Skin epidermis (tissue), 12 donors: ENCODE data around the gene TRDN.
"Not testable (repeated sequence)": the region's sequence is repeated elsewhere in the genome, so short reads cannot be mapped to it uniquely, and the experiment has no call there.

Experiments used
- H3K27ac ChIP-seq, 21 experiments: fragments of 200-600 bp; sonication (generic) in 11 of 21; one replicate each; pipeline ENCODE4 v1.5.0; 2020; ENCODE audit warnings: mild to moderate bottlenecking in 3 of 21, inconsistent platforms in 2 of 21, moderate library complexity in 2 of 21
- H3K4me3 ChIP-seq, 7 experiments: fragments of 200-600 bp; sonication (generic) in 2 of 7; one replicate each; pipeline ENCODE4 v1.5.0; 2020; ENCODE audit warnings: inconsistent platforms in 2 of 7, mild to moderate bottlenecking in 2 of 7, moderate library complexity in 1 of 7

The TRDN gene

DNA sequence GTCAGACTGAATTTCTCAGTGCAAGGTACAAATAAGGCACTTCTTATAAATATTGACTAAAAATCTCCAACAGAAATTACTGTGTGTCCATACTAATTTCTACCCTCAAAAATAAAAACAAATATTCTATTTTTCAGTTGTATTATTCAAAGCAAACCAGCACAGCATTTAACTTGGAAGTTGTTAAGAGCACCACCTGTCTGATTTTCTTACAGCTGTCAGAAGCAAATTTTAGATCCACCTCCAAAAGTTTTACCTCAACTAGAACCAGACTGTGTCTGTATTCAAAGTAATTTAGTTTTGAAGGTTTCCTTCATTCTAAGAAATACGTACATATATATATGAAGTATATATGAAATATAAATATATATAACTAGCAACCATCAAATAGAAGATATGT is 1.2 kb downstream of the TRDN start:
- Histone ChIP-seq H3K27ac (no peak overlapping the region), H3K4me3 (no peak overlapping the region)

DNA sequence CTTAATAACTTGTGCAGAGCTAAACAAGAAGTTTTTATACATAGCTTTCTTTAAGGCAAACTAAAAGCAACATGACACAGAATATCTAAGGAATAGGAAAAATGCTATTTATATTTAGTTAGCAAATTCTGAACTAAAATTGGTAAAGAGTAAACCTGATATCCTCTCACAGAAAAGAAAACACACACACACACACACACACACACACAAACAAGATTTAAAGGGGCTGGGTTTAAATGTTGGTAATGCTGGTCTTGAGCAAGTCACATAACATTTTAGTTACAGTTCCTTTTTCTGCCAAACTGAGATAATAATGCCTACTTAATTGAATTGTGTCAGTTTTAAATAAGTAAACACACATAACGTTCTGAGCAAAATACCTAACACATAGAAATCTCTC is 1.6 kb downstream of the TRDN start:
- no peak overlapping the region for H3K4me3 ChIP-seq

DNA sequence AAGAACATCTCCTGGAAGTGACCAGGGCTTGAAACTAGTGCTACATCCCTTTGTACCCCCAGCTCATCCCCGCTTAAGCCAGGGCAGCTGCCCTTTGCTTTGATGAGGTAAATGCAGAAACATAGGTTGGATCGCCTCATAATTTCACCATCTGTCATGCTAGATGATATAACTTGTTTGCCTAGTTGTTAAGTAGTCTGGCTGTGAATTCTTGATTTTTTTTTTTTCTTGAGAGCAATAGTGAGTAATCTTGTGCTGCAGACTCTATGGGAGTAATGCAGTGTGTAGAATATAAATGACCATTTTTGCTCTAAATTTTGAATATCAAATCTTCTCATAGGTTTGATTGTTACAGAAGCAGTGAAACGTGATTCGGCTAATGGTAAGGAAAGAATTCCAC is 4.1 kb downstream of the TRDN start:
- Histone ChIP-seq H3K4me3 (no peak overlapping the region), H3K27ac (no peak overlapping the region)

More for the DNA sequence above, 1.6 kb downstream of the TRDN start:
- H3K27ac ChIP-seq: no peak overlapping the region

DNA sequence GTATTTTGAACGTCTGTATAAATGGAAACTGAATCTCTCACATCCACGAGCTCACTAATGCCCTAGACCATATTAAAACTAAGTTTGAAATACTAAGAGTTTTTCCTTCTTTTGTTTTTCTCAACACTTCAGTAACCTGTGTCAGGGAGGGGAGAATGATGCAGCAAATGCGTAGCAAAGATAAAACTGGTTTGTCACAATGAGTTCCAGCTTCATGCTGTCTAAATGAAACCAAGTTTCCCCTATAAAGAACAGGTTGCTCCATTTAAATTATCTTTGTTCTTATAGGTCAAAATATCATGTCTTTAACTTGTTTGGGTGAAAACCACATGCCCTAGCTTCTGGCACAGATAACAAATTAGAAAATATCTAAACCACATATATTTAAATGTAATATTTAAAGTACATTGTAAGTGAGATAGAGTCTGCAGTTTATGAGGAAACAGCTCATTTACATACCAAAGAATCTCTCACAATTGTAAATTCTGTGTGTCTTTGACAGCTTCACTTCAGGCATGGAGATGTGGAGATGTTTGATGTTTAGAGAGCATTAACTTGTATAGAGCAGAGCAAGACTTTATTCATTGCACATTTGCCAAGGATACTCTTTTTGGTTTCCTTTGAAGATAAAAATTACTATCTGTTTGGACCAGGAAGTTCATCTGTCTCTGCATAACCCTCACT is 7.3 kb downstream of the TRDN start:
- H3K4me3 ChIP-seq: no peak overlapping the region

DNA sequence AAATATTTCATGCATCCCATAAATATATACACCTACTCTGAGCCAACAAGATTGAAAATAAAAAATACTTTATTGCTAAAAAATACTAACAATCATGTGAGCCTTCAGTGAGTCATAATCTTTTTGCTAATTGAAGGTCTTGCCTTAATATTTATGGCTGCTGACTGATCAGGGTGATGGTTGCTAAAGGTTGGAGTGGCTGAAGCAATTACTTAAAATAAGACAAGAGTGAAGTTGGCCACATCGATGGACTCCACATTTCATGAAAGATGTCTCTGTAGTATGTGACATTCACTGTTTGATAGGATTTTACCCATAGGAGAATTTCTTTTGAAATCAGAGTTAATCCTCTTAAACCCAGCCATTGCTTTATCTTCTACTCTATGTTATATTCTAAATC is 11.1 kb downstream of the TRDN start:
- H3K27ac ChIP-seq: no peak overlapping the region
- no peak overlapping the region for H3K4me3 ChIP-seq

More for the DNA sequence above, 7.3 kb downstream of the TRDN start:
- H3K27ac ChIP-seq: no peak overlapping the region

DNA sequence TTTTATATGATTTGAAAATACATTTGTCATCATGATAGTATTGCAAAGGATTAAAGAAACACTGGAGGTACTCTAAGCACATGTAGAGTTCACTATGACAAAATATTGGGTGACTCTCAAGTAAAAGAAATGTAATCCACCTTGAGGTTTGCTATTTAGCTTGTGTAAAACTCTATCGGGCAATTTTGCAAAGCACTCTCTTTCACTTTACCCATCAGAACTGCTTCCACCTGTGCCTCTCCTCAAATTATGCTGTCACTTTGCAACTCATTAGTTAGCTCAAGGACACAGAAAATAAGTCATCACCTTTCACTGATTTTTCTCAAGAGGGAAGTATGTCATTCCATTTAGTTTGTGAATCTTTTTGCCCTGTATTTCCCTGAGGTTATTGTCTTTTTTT is 14.0 kb downstream of the TRDN start:
- Histone ChIP-seq H3K4me3 (no peak overlapping the region), H3K27ac (no peak overlapping the region)

DNA sequence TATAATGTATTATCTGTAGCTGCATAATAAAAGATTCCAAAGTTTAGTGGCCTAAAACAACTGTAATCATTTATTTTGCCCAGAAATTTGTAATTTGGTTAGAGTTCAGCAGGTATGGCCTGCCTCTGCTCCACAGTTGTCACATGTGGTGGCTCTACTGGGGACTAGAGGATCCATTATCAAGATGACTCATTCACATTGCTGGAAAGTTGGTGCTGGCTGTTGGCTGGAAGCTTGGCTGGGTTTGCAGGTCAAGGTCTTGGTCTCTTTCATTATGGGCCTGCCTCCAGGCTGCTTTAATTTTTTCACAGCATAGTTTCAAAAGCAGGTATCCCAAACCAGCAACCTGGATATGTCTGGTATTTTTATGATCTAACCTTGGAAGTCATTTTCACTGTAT is 17.6 kb downstream of the TRDN start:
- H3K4me3 ChIP-seq: no peak overlapping the region
- H3K27ac ChIP-seq: no peak overlapping the region

DNA sequence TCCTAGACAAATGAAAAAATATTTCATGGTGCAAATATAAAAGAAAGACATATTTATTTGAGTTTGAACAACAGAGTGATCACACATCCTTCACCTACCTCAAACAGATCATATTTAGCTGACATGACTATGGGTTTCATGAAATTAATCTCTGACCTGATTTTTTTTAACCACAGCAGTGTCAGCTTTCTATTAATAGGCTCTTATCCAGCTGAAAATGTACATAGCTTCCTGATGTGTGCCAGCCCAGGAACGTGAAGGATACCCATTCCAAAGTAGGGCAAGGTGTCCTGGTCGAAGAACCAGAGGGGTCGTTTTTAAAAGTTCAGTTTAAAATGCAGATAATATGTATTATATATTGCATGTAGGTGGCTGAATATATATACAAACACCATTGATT is 19.8 kb downstream of the TRDN start:
- Histone ChIP-seq H3K27ac (no peak overlapping the region), H3K4me3 (no peak overlapping the region)

DNA sequence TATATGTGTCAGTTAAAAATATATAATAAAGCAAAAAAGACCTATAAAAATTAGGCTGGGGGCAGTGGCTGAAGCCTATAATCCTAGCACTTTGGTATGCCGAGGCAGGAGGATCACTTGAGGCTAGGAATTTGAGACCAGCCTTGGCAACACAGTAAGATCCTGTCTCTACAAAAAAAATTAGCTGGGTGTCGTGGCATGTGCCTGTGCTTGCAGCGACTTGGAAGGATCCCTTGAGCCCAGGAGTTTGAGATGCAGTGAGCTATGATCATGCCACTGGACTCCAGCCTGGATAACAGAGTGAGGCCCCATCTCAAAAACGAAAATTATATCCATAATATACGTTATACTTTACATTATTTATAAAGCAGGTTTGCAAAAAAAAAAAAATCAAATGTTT is 20.7 kb downstream of the TRDN start:
- Histone ChIP-seq H3K4me3 (no peak overlapping the region), H3K27ac (no peak overlapping the region)

DNA sequence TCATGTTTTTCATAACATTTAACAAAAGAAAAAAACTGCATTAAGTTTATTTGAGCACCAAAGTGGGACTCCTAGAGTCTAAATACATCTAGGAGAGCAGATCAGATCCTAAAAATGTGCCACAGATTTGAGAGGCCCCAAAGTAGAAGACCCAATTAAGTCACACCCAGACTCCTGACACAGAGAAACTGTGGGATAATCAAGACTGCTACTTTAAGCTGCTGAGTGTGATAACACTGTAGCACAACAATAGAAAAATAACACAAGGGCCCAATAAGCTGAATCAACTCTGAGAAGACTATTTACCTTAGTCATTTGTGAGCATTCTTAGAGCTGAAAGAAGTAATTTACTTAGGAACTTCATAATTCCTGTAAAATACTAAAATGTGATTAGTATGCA is 26.0 kb downstream of the TRDN start:
- Histone ChIP-seq H3K27ac (no peak overlapping the region), H3K4me3 (no peak overlapping the region)

DNA sequence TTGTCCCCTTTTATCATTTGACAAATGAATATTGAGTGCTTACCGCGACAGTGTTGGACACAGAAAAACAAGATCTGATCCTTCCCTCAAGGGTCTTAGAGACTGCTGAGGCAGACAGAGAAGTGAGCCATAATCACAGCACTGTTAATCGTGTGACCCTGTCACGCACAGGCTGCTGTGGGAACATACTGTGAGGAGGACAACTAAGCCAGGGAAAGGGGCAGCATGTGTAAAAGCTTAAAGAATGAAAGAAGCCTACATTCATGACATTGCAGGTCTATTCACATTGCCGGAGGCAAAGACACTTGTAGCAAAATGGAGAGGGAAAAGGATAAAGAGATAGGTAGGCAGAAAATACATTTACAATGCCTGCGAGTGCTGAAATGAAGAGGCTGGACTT is 32.7 kb downstream of the TRDN start:
- Histone ChIP-seq H3K27ac (no peak overlapping the region), H3K4me3 (no peak overlapping the region)

DNA sequence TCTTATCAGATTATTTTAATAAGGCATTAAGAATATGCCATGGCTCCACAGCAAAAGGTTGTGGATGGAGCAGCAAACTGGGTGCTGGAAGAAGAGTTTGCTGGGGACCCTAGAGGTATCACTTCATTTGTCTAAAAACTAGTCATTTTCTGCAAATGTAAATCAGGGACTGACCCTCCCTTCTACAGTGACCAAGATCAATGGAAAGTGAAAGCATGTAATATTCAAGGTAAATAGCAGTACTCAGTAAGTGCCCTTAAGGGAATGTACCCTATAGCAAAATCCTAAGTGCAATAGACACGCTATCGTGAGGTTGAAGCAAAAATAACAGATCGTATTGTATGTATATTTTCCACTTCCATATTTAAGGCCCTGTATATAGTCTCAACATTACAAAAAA is 38.7 kb downstream of the TRDN start:
- no peak overlapping the region for H3K4me3 ChIP-seq
- H3K27ac ChIP-seq: no peak overlapping the region

DNA sequence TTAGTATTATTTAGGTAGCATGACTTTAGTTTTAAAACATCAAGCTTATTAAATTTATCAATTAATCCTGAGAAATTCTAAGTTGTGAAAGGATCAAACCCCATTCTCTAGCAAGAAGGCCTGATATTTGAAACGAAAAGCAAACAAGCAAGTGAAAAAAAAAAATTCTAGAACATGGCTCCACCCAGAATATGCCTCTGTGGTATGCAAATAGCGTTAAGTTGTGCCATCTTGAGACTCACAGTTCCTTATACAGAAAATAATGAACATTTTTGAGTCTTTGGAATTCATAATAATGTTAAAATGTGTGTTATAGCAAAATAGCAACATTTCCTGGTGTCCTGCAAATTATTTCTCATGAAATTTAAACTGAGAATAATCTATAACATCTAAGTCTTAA is 42.0 kb downstream of the TRDN start:
- H3K4me3 ChIP-seq: no peak overlapping the region
- no peak overlapping the region for H3K27ac ChIP-seq

DNA sequence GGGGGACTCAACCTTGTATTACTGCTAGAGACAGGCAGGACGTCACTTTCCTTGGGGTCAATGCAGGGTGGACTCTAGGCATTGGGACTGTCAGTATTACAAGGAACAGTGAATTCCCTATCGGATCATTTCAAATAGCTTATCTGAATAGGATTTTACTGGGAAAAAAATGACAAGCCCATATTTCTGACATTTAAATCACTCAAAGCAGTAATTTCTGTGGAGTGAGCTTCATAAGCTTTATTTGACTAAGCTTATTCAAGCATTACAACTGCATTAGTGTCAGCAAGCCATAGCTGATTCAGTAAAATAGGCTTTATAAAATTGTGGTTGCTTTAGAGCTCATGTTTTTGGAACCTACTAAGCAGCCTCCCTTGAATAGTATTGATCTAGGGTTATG is 44.3 kb downstream of the TRDN start:
- Histone ChIP-seq H3K27ac (no peak overlapping the region), H3K4me3 (no peak overlapping the region)

DNA sequence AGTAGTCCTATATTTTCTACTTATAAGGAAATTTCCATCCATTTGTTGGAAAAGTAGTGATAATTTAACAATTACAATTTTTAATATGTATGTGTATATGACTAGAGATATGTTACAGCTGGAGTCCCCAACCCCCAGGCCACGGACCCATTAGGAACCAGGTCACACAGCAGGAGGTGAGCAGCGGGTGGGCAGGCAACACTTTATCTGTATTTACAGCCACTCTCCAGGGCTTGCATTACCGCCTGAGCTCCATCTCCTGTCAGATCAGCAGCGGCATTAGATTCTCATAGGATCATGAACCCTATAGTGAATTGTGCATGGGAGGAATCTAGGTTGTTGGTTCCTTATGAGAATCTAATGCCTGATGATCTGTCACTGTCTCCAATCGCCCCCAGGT is 46.8 kb downstream of the TRDN start:
- Histone ChIP-seq H3K27ac (no peak overlapping the region), H3K4me3 (no peak overlapping the region)

DNA sequence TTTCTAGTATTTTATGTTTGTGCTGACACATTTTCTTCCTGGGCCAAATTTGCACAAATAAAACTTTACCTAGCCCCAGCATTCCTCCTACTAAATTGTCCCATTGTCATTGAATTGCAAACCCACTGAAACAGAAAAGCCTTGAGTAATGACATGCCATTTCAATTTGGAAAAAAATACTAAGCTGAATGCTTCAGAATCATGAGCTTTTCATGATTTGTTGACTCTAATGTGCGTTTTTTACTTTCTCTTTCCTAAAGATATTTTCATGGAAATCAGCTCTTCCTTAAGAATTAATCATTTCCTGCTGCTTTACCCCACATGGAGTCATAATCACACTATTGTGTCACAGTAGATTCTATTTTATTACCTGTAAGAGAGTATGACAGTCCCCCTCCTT is 47.4 kb downstream of the TRDN start:
- Histone ChIP-seq H3K27ac (no peak overlapping the region), H3K4me3 (no peak overlapping the region)

DNA sequence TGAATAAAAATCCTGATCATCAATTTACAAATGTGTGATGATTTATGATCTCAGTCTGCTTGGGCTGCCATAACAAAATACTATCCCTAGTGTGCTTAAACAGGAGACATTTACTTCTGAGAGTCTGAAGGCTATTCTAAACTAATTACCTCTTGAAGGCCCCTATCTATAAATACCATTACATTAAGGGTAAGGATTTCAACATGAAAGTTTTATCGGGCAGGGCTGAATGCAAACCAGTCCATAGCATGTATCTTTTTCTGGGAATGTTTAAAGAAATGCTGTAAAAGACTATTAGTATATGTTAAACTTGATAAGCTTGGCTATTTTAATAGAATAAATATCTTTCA is 48.2 kb downstream of the TRDN start:
- Histone ChIP-seq H3K27ac (no peak overlapping the region), H3K4me3 (no peak overlapping the region)

DNA sequence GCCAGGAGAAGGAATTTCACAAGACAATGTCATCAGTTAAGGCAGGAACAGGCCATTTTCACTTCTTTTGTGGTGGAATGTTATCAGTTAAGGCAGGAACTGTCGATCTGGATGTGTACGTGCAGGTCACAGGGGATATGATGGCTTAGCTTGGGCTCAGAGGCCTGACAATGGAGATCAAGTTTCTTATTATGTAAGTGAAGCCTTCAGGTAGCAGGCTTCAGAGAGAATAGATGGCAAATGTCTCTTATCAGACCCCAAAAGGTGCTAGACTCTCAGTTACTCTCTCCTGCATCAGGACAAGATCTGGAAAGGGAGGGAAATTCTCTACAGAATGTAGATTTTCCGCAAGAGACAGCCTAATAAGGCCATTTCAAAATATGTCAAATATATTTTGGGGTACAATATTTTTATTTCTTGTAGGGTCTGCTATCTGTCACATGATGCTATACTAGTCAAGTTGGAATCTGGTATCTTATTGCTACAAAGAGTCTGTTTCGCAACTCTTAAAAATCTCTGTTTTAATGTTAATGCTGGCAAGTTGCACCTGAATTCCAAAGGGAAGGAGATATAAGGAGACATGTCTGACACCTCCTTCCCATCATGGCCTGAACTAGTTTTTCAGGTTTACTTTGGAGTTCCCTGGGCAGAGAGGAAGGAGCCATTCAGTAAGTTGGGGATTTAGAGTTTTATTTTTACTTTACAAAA is 48.8 kb downstream of the TRDN start:
- H3K27ac ChIP-seq: no peak overlapping the region
- no peak overlapping the region for H3K4me3 ChIP-seq

DNA sequence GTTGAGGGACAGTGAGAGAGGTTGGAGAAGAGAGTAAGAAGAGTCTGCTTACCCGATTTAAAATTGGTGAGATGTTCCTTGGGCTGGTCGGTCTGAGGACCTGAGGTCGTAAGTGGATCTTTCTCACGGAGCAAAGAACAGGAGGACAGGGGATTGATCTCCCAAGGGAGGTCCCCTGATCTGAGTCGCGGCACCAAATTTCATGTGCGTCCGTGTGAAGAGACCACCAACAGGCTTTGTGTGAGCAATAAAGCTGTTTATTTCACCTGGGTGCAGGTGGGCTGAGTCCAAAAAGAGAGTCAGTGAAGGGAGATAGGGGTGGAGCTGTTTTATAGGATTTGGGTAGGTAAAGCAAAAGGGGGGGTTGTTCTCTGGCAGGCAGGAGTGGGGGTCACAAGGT is 49.3 kb downstream of the TRDN start:
- H3K4me3 ChIP-seq, H3K27ac ChIP-seq: not testable (repeated sequence)

DNA sequence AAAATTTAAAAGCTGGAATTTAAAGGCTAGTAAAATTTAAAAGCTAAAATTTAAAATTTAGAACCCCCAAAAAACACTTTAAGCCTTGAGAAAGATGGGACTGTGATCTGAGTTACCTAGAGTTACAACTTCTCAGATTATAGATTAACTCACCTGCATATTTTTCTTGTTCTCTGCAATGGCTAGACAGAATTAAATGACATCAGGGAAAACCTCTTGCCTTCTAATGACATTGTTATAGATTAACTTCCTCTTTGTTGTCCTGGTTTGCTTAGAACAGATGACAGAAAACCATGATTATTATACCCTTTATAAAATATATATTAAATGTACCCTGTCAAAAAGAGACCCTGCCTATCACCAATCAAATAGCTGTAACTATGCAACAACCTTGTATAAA is 56.4 kb downstream of the TRDN start:
- no peak overlapping the region for H3K27ac ChIP-seq
- no peak overlapping the region for H3K4me3 ChIP-seq

DNA sequence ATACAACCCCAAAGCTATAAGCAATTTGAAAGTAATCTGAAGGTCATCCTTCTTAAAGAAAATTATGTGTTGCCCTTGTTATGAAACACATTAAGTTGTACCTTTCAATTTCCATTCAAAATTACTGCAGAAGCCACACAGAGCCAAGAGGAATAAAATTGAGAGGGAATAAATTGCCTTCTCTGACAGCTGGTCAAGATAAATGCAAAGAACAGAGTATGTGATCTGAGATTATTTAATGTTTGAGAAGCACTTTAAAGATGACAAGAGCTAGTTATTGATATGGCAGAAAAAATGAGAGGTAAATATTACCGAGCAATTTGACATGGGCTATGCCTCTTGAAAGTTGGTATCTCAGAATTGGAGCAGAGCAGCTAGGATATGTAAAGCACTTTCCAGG is 61.6 kb downstream of the TRDN start:
- no peak overlapping the region for H3K4me3 ChIP-seq
- H3K27ac ChIP-seq: no peak overlapping the region
